GM12878 (cell line): Measurements from ENCODE around the gene VTCN1. TPM values are rescaled to one million over a fixed set of nuclear protein-coding genes. Genes with fewer than 3 reads are reported as not detected.

ENCODE experiments used
- ATAC-seq: fragments of 200-7000 bp; cut with Tn5 transposase; 3 replicates; pipeline ENCODE4 v1.9.1; 2020; ENCODE audit warnings: mild to moderate bottlenecking, moderate library complexity
- BruUV-seq: library from RNA; stranded (reverse); fragments of 400-500 nt; replicated peaks from 2 replicates; lab custom pipeline; 2021; lab: Mats Ljungman, UMichigan
- CTCF ChIA-PET: fragments of 300-600 bp; sonication (Branson Sonifier 250); formaldehyde crosslinking; extraction: SDS; loops from one replicate; lab custom pipeline; 2021; ENCODE audit warnings: inconsistent platforms; lab: Yijun Ruan, JAX
- POLR2A ChIA-PET: fragments of 350-600 bp; formaldehyde crosslinking; extraction: SDS; loops from one replicate; lab custom pipeline; 2021; ENCODE audit warnings: inconsistent platforms; lab: Charles Lee
- RAD21 ChIA-PET: fragments of 300-600 bp; sonication (Branson Sonifier 250); formaldehyde crosslinking; loops from one replicate; lab custom pipeline; 2023; ENCODE audit warnings: antibody characterized with exemption; ENCODE audit not compliant: unreplicated experiment; lab: Charles Lee
- SMC1A ChIA-PET: fragments of 300-600 bp; sonication (Branson Sonifier 250); formaldehyde crosslinking; loops from one replicate; lab custom pipeline; 2023; ENCODE audit not compliant: unreplicated experiment, uncharacterized antibody; lab: Charles Lee
- DNase-seq: peaks from one replicate; pipeline ENCODE4 v3.0.0-alpha.2; 2011; ENCODE audit warnings: low read depth, low spot score
- FAIRE-seq: peaks from 3 replicates; lab custom pipeline; 2011; peaks lifted over from hg19 to GRCh38; lab: Jason Lieb, UNC
- H2AFZ ChIP-seq: 2 replicates; pipeline ENCODE4 v1.6.0; 2011; ENCODE audit warnings: low read depth, low read length, control low read depth; ENCODE audit not compliant: control insufficient read depth
- H3K27ac ChIP-seq: 2 replicates; pipeline ENCODE4 v1.5.1; 2011; ENCODE audit warnings: control low read depth; ENCODE audit not compliant: control insufficient read depth, insufficient read depth
- H3K27me3 ChIP-seq, 2 experiments: replicated peaks in 1 of 2; 2 replicates each; pipeline versions ENCODE4 v1.6.0 to v1.6.1; 2011; ENCODE audit warnings: low read length in 1 of 2; ENCODE audit not compliant: control insufficient read depth in 2 of 2, insufficient read depth in 2 of 2
- H3K36me3 ChIP-seq, 2 experiments: 2 replicates each; pipeline ENCODE4 v1.5.1; 2011; ENCODE audit warnings: low read length in 1 of 2; ENCODE audit not compliant: control insufficient read depth in 2 of 2, insufficient read depth in 2 of 2
- H3K4me1 ChIP-seq: 2 replicates; pipeline ENCODE4 v1.6.1; 2011; ENCODE audit warnings: mild to moderate bottlenecking, low read length, moderate library complexity, mixed read lengths; ENCODE audit not compliant: control insufficient read depth, insufficient read depth
- H3K4me2 ChIP-seq: 2 replicates; pipeline ENCODE4 v1.6.0; 2011; ENCODE audit warnings: control low read depth; ENCODE audit not compliant: control insufficient read depth, insufficient read depth
- H3K4me3 ChIP-seq: fragments of 200-600 bp; sonication (generic); 2 replicates; pipeline ENCODE4 v1.5.1; 2016
- H3K79me2 ChIP-seq: 2 replicates; pipeline ENCODE4 v1.6.0; 2011; ENCODE audit warnings: low read length; ENCODE audit not compliant: control insufficient read depth, insufficient read depth
- H3K9ac ChIP-seq: 2 replicates; pipeline ENCODE4 v1.8.0; 2011; ENCODE audit warnings: low read length, control low read depth, mixed read lengths; ENCODE audit not compliant: control insufficient read depth, insufficient read depth
- H3K9me3 ChIP-seq: replicated peaks from 3 replicates; pipeline ENCODE4 v1.5.1; 2011; ENCODE audit warnings: mild to moderate bottlenecking, low read length; ENCODE audit not compliant: control insufficient read depth, insufficient read depth
- H4K20me1 ChIP-seq: 2 replicates; pipeline ENCODE4 v1.6.0; 2011; ENCODE audit not compliant: control insufficient read depth, insufficient read depth
- CEBPB ChIP-seq, 2 experiments: fragments of 150-350 bp in 1 of 2; IDR thresholded peaks; 2 replicates each; pipeline ENCODE4 v1.6.1; 2012 to 2014; ENCODE audit warnings: low read depth in 2 of 2, low read length in 2 of 2, borderline replicate concordance in 1 of 2, inconsistent platforms in 1 of 2
- IKZF1 ChIP-seq: fragments of 450-650 bp; conservative IDR thresholded peaks from 2 replicates; pipeline ENCODE4 v1.6.1; 2017; ENCODE audit warnings: antibody characterized with exemption, mild to moderate bottlenecking
- MAX ChIP-seq: IDR thresholded peaks from 2 replicates; pipeline ENCODE4 v1.6.1; 2012; ENCODE audit warnings: low read depth, low read length, improper control_type of control experiment
- MTA2 ChIP-seq: fragments of 450-650 bp; IDR thresholded peaks from 2 replicates; pipeline ENCODE4 v1.6.1; 2016; ENCODE audit warnings: low read depth, mild to moderate bottlenecking, moderate library complexity
- MTA3 ChIP-seq: IDR thresholded peaks from 2 replicates; pipeline ENCODE4 v1.6.1; 2012; ENCODE audit warnings: low read length, inconsistent platforms, borderline replicate concordance
- MXI1 ChIP-seq: fragments of 150-350 bp; IDR thresholded peaks from 2 replicates; pipeline ENCODE4 v1.6.1; 2011; ENCODE audit warnings: low read depth, mild to moderate bottlenecking, inconsistent platforms, low read length, improper control_type of control experiment
- RB1 ChIP-seq: fragments of 450-650 bp; formaldehyde crosslinking; IDR thresholded peaks from 2 replicates; pipeline ENCODE4 v1.6.1; 2017; ENCODE audit warnings: mild to moderate bottlenecking, borderline replicate concordance
- RELA ChIP-seq: fragments of 450-650 bp; IDR thresholded peaks from 2 replicates; pipeline ENCODE4 v1.8.0; 2014; ENCODE audit warnings: borderline replicate concordance; ENCODE audit not compliant: partially characterized antibody
- SIN3A ChIP-seq: IDR thresholded peaks from 2 replicates; pipeline ENCODE4 v1.6.1; 2012; ENCODE audit warnings: low read depth, low read length, improper control_type of control experiment
- SMAD5 ChIP-seq: IDR thresholded peaks from 2 replicates; pipeline ENCODE4 v1.6.1; 2016; ENCODE audit warnings: antibody characterized with exemption, low read depth
- ZBTB33 ChIP-seq: fragments of 450-650 bp; IDR thresholded peaks from 2 replicates; pipeline ENCODE4 v1.6.1; 2017; ENCODE audit warnings: mild to moderate bottlenecking
- ZNF24 ChIP-seq: fragments of 450-650 bp; IDR thresholded peaks from 2 replicates; pipeline ENCODE4 v1.6.1; 2017; ENCODE audit warnings: antibody characterized with exemption, mild to moderate bottlenecking
- WGBS: methylation state at CpG from one replicate; pipeline ENCODE4 v1.1.6; 2016; ENCODE audit warnings: low lambda C conversion rate; ENCODE audit not compliant: insufficient replicate concordance, insufficient coverage; ENCODE audit errors: missing lambda C conversion rate; 5-methylcytosine and 5-hydroxymethylcytosine counted together
- in situ Hi-C: fragments of 300-500 bp; cut with MboI; formaldehyde crosslinking; loops from 9 replicates; pipeline ENCODE4 v1.14.3; 2018; ENCODE audit warnings: mixed read lengths
- intact Hi-C: fragments of 100-400 bp; cut with micrococcal nuclease; formaldehyde crosslinking; loops from one replicate; pipeline ENCODE4 v1.14.2; 2022; ENCODE audit not compliant: unreplicated experiment
- polyA plus RNA-seq, 11 experiments: library from polyadenylated mRNA; depleted of rRNA in 4 of 11; unstranded in 6 of 11; stranded (reverse) in 5 of 11; fragments of >200 nt; fragmentation: Nextera tagmentation in 4 of 11; fragmentation: Illumina TruSeq in 1 of 11; extraction: Ambion mirVana in 4 of 11; extraction: Trizol in 1 of 11; gene quantifications; 1 replicate in 1 of 11; 2 replicates in 10 of 11; pipeline versions ENCODE4 v1.2.1 to v1.2.3, GENCODE V29; 2011 to 2016; ENCODE audit warnings: inconsistent platforms in 2 of 11, missing spikeins in 2 of 11, low read depth in 1 of 11
- total RNA-seq, 4 experiments: library from RNA; depleted of rRNA in 3 of 4; stranded (reverse); fragments of >200 nt in 3 of 4; fragmentation: Illumina TruSeq in 1 of 4; extraction: Trizol in 1 of 4; gene quantifications; 2 replicates each; pipeline versions ENCODE4 v1.2.1 to v1.2.3, GENCODE V29; 2013 to 2021
- TF ChIP-seq, protein P1 (sequence below): fragments of 150-350 bp; IDR thresholded peaks from 2 replicates; pipeline ENCODE4 v1.6.1; 2014; ENCODE audit warnings: mild to moderate bottlenecking, low read depth, low read length
- TF ChIP-seq, protein P2 (sequence below): fragments of 450-650 bp; IDR thresholded peaks from 2 replicates; pipeline ENCODE4 v1.6.1; 2016; ENCODE audit warnings: mild to moderate bottlenecking, moderate library complexity, borderline replicate concordance

VTCN1 gene
- total and polyA plus RNA-seq, 10 of the 15 experiments (the other 5 are each of a cell fraction or from before 2014, with no cell fraction given) = not detected

DNA sequence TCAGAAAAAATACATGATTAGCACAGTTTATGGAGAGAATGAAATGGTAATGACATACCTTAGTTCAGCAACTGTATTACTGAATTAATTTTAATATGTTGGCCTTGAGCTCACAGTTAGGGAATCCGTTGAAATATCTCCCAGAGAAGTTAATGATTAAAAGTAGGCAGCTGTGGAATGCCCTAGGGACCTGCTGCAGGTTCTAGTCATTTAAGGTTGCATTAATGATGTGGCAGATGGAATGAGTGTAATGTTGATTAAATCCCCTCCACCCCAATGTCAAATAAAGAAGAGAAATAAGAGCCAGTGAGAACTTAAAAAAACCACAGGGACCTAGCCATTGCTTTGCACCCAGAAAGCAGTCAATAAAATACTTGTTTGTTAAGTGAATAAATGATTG lies 48.8 kb downstream of the VTCN1 start:
- no peak for FAIRE-seq
- CTCF ChIA-PET = no interaction called here
- 0% methylated on average over 1 of the region's 1 CpG for WGBS
- Histone ChIP-seq H3K36me3 (no peaks in the 10 kb centered on the region), H4K20me1 (no peaks in the 10 kb centered on the region), H3K27me3 (peaks cover 0 to 1% of the 10 kb centered on the region in 2 experiments; a peak in 1 of 4 replicates), H3K4me2 (no peak overlapping the region), H3K79me2 (no peaks in the 10 kb centered on the region), H3K4me3 (no peak overlapping the region), H2AFZ (no peak overlapping the region), H3K27ac (no peak overlapping the region), H3K9me3 (no peaks in the 10 kb centered on the region), H3K4me1 (no peaks in the 10 kb centered on the region), H3K9ac (no peak overlapping the region)
- no peak for ATAC-seq
- RAD21 ChIA-PET = no interaction called here
- SMC1A ChIA-PET = interaction anchor here (0.9 kb wide), 1 partner anchor 374 kb away, joined by 3 read pairs; no protein-coding TSS in a partner anchor
- TF ChIP-seq, protein P1, sequence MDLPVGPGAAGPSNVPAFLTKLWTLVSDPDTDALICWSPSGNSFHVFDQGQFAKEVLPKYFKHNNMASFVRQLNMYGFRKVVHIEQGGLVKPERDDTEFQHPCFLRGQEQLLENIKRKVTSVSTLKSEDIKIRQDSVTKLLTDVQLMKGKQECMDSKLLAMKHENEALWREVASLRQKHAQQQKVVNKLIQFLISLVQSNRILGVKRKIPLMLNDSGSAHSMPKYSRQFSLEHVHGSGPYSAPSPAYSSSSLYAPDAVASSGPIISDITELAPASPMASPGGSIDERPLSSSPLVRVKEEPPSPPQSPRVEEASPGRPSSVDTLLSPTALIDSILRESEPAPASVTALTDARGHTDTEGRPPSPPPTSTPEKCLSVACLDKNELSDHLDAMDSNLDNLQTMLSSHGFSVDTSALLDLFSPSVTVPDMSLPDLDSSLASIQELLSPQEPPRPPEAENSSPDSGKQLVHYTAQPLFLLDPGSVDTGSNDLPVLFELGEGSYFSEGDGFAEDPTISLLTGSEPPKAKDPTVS = no peak
- TF ChIP-seq MXI1 = no peak
- TF ChIP-seq MTA3 = no peak
- no peak for TF ChIP-seq MTA2
- TF ChIP-seq IKZF1 = no peak
- no peak for TF ChIP-seq CEBPB (IDR thresholded peaks at IDR 0.05; ENCODE audit: borderline replicate concordance in 1 of 2, low read depth in 2 of 2, low read length in 2 of 2)
- no peak for TF ChIP-seq RB1
- TF ChIP-seq MAX = no peak
- no peak for TF ChIP-seq RELA
- TF ChIP-seq SIN3A = no peak
- TF ChIP-seq SMAD5 = no peak
- TF ChIP-seq ZNF24 = no peak
- TF ChIP-seq, protein P2, sequence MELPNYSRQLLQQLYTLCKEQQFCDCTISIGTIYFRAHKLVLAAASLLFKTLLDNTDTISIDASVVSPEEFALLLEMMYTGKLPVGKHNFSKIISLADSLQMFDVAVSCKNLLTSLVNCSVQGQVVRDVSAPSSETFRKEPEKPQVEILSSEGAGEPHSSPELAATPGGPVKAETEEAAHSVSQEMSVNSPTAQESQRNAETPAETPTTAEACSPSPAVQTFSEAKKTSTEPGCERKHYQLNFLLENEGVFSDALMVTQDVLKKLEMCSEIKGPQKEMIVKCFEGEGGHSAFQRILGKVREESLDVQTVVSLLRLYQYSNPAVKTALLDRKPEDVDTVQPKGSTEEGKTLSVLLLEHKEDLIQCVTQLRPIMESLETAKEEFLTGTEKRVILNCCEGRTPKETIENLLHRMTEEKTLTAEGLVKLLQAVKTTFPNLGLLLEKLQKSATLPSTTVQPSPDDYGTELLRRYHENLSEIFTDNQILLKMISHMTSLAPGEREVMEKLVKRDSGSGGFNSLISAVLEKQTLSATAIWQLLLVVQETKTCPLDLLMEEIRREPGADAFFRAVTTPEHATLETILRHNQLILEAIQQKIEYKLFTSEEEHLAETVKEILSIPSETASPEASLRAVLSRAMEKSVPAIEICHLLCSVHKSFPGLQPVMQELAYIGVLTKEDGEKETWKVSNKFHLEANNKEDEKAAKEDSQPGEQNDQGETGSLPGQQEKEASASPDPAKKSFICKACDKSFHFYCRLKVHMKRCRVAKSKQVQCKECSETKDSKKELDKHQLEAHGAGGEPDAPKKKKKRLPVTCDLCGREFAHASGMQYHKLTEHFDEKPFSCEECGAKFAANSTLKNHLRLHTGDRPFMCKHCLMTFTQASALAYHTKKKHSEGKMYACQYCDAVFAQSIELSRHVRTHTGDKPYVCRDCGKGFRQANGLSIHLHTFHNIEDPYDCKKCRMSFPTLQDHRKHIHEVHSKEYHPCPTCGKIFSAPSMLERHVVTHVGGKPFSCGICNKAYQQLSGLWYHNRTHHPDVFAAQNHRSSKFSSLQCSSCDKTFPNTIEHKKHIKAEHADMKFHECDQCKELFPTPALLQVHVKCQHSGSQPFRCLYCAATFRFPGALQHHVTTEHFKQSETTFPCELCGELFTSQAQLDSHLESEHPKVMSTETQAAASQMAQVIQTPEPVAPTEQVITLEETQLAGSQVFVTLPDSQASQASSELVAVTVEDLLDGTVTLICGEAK = no peak
- TF ChIP-seq ZBTB33 = no peak
- DNase-seq = no peak
- POLR2A ChIA-PET = no interaction called here
- no TSS peak for BruUV-seq
- in situ Hi-C loops (no loop called here), intact Hi-C loops (no loop called here)
